ENCODE measurements around the gene ETV4. TPM values are rescaled to one million over a fixed set of nuclear protein-coding genes. Genes with fewer than 3 reads are reported as not detected.
A peak's percentile ranks its signal among the peaks of the same experiment; 100 is the strongest.

The ETV4 gene
- 3.7 TPM for total RNA-seq

- peak; percentile 93 for DNase-seq (ENCODE audit: low spot score)
Measured at GRCh38 chr17:43546319-43547188, at the start of gene ETV4. TSS of gene ETV4 (minus strand) at chr17:43546340. CDS start at chr17:43545617, 723 bp downstream.

GRCh38 chr17:43595466-43595865, 49.3 kb upstream of the ETV4 start:
- DNase-seq (ENCODE audit: low spot score): no peak

GRCh38 chr17:43591779-43592562, 45.8 kb upstream of the ETV4 start:
- peak; percentile 76 for DNase-seq (ENCODE audit: low spot score)

- no peak for DNase-seq (ENCODE audit: low spot score)
Measured at GRCh38 chr17:43591001-43591400, 44.9 kb upstream of the ETV4 start.

- no peak for DNase-seq (ENCODE audit: low spot score)
Measured at GRCh38 chr17:43588664-43589435, 42.7 kb upstream of the ETV4 start.

- no peak for DNase-seq (ENCODE audit: low spot score)
Measured at GRCh38 chr17:43588121-43588520, 42.0 kb upstream of the ETV4 start.

- DNase-seq (ENCODE audit: low spot score): no peak
Measured at GRCh38 chr17:43587647-43588046, 41.5 kb upstream of the ETV4 start.

- DNase-seq (ENCODE audit: low spot score): no peak
Measured at GRCh38 chr17:43584666-43585102, 38.5 kb upstream of the ETV4 start.

GRCh38 chr17:43583332-43583731, 37.2 kb upstream of the ETV4 start:
- no peak for DNase-seq (ENCODE audit: low spot score)

GRCh38 chr17:43581613-43582012, 35.5 kb upstream of the ETV4 start:
- DNase-seq (ENCODE audit: low spot score): no peak

- DNase-seq (ENCODE audit: low spot score): no peak
Measured at GRCh38 chr17:43581130-43581529, 35.0 kb upstream of the ETV4 start.

- no peak for DNase-seq (ENCODE audit: low spot score)
Measured at GRCh38 chr17:43579566-43580140, 33.5 kb upstream of the ETV4 start.

GRCh38 chr17:43578699-43579565, 32.8 kb upstream of the ETV4 start:
- DNase-seq (ENCODE audit: low spot score): no peak

GRCh38 chr17:43578404-43578698, 32.2 kb upstream of the ETV4 start:
- DNase-seq (ENCODE audit: low spot score): no peak

GRCh38 chr17:43577664-43578403, 31.7 kb upstream of the ETV4 start:
- DNase-seq (ENCODE audit: low spot score): no peak

- DNase-seq (ENCODE audit: low spot score): peak; percentile 59
Measured at GRCh38 chr17:43576563-43577229, 30.6 kb upstream of the ETV4 start.

- no peak for DNase-seq (ENCODE audit: low spot score)
Measured at GRCh38 chr17:43574896-43575525, 28.9 kb upstream of the ETV4 start.

GRCh38 chr17:43574348-43574747, 28.2 kb upstream of the ETV4 start:
- DNase-seq (ENCODE audit: low spot score): no peak
